Lung (tissue), 12 donors: Measurements from ENCODE around the gene KRT13. TPM values are rescaled to one million over a fixed set of nuclear protein-coding genes. Genes with fewer than 3 reads are reported as not detected.

Experiments
- ATAC-seq: fragments of 200-7000 bp; cut with Tn5 transposase; one replicate; pipeline ENCODE4 v1.9.1; 2020; ENCODE audit warnings: moderate number of reproducible peaks; ENCODE audit not compliant: insufficient read depth, low FRiP score
- DNase-seq, 3 donors: peaks; one replicate each; pipeline ENCODE4 v3.0.0-alpha.2; 2013 to 2017
- H3K27ac ChIP-seq, 2 donors: one replicate each; pipeline ENCODE4 v1.5.1; 2013; ENCODE audit warnings: mild to moderate bottlenecking in 2 of 2, moderate library complexity in 2 of 2, control low read depth in 1 of 2, inconsistent platforms in 1 of 2, low read depth in 1 of 2, low read length in 1 of 2
- H3K27me3 ChIP-seq, 3 donors: one replicate each; pipeline ENCODE4 v1.5.1; 2013; ENCODE audit warnings: low read length in 2 of 3; ENCODE audit not compliant: control insufficient read depth in 3 of 3, insufficient read depth in 3 of 3
- H3K36me3 ChIP-seq, 4 donors: one replicate each; pipeline ENCODE4 v1.5.1; 2013; ENCODE audit warnings: low read length in 4 of 4, mild to moderate bottlenecking in 1 of 4, moderate library complexity in 1 of 4; ENCODE audit not compliant: control insufficient read depth in 4 of 4, insufficient read depth in 4 of 4
- H3K4me1 ChIP-seq, 5 donors: one replicate each; pipeline ENCODE4 v1.5.1; 2013; ENCODE audit warnings: low read length in 5 of 5, mild to moderate bottlenecking in 2 of 5, moderate library complexity in 1 of 5; ENCODE audit not compliant: control insufficient read depth in 5 of 5, insufficient read depth in 5 of 5
- H3K4me3 ChIP-seq: one replicate; pipeline ENCODE4 v1.5.1; 2013; ENCODE audit warnings: mild to moderate bottlenecking, control low read depth, moderate library complexity
- H3K9ac ChIP-seq, 2 donors: one replicate each; pipeline ENCODE4 v1.5.1; 2013; ENCODE audit warnings: low read length in 2 of 2, control low read depth in 1 of 2; ENCODE audit not compliant: insufficient read depth in 1 of 2
- H3K9me3 ChIP-seq, 4 donors: one replicate each; pipeline ENCODE4 v1.5.1; 2013; ENCODE audit warnings: low read length in 3 of 4, mild to moderate bottlenecking in 1 of 4, moderate library complexity in 1 of 4; ENCODE audit not compliant: control insufficient read depth in 4 of 4, insufficient read depth in 3 of 4
- WGBS, 2 donors: extraction: QIAGEN DNeasy Blood & Tissue Kit; methylation state at CpG; one replicate each; pipeline ENCODE4 v1.1.7; 2013; 5-methylcytosine and 5-hydroxymethylcytosine counted together
- polyA plus RNA-seq, 2 donors: library from polyadenylated mRNA; stranded (reverse); fragments of 200-250 nt; gene quantifications; one replicate each; pipeline ENCODE4 v1.2.1, GENCODE V29; 2013
- total RNA-seq, 2 donors: library from RNA; depleted of rRNA in 1 of 2; stranded (reverse); fragments of >200 nt in 1 of 2; gene quantifications; one replicate each; pipeline ENCODE4 v1.2.1, GENCODE V29; 2014 to 2021
- TF ChIP-seq, protein P1 (sequence below): IDR thresholded peaks from 2 replicates; pipeline ENCODE4 v1.5.1; 2012; ENCODE audit warnings: mild to moderate bottlenecking; ENCODE audit errors: control extremely low read depth, extremely low read depth
- donor health status: control.
- donor health status: control.
- donor health status: Bipolar disorder and iron deficiency.
- donor health status: healthy.
- donor health status: DM: yes; HTN: yes; CAD: no.

Gene KRT13
- total and polyA plus RNA-seq, 4 donors: 4.0 to 16.1 (median 9.8) TPM

DNA sequence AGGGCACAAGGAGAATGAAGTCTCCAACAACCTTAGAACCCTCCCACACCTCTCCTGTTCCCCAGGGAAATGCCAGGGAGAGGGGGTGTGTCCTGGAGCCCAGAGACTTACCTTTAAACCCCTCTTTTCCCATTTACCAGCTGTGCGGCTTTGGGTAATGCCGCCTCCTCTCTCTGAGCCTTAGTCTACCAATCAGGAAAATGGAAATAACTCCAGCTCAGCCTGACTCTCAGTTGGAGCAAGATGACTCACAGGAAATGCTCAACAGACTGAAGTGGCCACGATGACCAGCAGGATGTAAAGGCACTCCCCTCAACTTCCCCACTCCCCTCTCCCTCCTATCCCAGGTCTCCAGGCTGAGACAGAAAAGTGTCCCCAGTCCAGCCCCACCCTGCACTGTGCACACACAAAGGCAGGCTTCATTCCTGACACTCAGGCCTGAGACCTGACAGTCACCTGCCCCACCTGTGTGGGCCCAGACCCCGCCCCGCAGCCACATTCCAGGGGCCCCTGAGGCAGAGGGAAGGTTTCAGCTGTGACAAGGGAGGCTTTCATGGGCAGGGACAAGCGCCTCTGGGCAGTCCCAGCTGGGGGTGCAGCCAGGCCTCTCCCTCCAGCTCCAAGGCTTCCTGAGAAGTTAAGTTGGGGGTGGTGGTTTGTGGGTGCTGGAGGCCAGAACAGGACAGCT is 16.3 kb upstream of the KRT13 start:
- H3K4me3 ChIP-seq: no peak overlapping the region
- ATAC-seq (peak; percentile 64), DNase-seq (peak; percentile 45 to 81 (median 71))
- H3K27me3 ChIP-seq: peaks cover 0 to 3% (median 0%) of the 10 kb centered on the region in 3 donors
- 57 to 68% methylated on average over 6 of the region's 6 CpGs for WGBS, 2 donors
- H3K27ac ChIP-seq: peak overlapping the region in 1 of 2 donors; percentile 87
- TF ChIP-seq, protein P1, sequence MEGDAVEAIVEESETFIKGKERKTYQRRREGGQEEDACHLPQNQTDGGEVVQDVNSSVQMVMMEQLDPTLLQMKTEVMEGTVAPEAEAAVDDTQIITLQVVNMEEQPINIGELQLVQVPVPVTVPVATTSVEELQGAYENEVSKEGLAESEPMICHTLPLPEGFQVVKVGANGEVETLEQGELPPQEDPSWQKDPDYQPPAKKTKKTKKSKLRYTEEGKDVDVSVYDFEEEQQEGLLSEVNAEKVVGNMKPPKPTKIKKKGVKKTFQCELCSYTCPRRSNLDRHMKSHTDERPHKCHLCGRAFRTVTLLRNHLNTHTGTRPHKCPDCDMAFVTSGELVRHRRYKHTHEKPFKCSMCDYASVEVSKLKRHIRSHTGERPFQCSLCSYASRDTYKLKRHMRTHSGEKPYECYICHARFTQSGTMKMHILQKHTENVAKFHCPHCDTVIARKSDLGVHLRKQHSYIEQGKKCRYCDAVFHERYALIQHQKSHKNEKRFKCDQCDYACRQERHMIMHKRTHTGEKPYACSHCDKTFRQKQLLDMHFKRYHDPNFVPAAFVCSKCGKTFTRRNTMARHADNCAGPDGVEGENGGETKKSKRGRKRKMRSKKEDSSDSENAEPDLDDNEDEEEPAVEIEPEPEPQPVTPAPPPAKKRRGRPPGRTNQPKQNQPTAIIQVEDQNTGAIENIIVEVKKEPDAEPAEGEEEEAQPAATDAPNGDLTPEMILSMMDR: no peak
- peaks cover 0 to 3% (median 0%) of the 10 kb centered on the region in 4 donors for H3K9me3 ChIP-seq
- H3K36me3 ChIP-seq: no peaks in the 10 kb centered on the region
- H3K4me1 ChIP-seq: peaks cover 0 to 26% (median 0%) of the 10 kb centered on the region in 5 donors
- no peak overlapping the region for H3K9ac ChIP-seq

DNA sequence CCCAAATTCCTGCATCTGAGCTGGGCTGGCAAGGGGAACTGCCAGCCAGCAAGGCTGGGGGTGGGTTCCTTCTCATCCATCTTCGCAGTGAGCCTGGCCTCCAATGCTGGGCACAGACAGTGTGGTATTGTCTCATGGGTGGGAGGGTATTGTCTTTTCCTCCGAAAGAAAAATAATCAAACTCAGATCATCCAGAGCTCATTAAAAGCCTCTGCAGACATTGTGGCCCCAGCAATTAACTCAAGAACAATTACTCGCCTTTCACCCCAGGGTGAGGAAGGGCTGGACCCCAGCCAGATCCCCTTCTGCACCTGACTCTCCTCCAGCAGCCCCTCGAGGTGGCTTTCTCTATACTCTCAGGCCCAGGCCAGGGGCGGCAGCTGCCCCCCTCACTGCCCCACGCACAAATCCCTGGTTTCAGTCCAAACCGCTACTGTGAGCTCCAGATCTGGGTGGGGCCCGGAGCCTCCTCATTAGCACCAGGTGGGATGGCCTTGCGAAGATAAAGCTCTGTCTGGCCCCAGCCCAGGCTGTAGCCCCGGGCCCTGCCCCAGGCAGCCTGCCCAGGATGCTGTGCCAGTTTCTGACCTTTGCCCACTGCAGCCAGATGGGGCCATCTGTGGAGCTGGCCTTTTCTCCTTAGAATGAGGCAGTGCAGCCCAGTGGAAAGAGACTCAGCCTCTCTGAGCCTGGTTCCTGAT is 15.6 kb upstream of the KRT13 start:
- H3K4me3 ChIP-seq: no peak overlapping the region
- 58 to 76% methylated on average over 10 of the region's 10 CpGs for WGBS, 2 donors
- no peak overlapping the region for H3K9ac ChIP-seq

DNA sequence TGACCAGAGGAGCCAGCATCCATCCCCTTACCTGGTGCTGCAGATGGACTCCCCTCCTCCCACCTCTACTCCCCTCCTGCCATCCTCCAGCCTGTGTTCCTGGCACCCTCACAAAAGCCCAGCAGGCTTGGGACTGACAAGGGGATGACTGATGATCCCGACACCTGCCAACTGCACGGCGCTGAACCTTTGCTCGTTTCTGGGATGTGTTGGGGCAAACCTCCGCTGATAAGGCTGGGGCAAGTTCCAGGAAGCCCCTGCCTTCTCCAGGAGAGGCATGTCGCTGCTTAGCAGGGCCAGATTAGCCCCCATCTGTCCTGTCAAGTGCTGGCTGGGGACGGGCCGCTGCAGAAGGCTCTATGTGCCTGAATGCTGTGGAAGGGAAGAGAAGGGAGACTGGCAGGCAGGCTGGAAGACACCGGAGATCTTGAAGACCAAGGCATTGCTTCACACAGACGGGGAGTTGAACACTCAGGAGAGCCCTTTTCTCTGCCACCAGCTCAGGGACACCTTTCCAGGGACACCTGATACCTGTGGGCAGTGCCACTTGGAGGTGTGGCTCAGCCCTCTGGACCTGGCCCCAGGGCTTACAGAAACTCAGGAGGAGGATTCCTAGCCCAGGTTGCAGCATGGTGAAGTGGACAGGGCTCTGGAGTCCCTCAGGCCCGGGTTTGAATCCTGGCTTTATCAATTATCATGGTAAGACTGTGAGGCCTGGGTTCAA is 14.3 kb upstream of the KRT13 start:
- DNase-seq: peak in 1 of 3 donors; percentile 16
- Histone ChIP-seq H3K9me3 (peaks cover 0 to 2% (median 0%) of the 10 kb centered on the region in 4 donors), H3K4me1 (peaks cover 0 to 29% (median 0%) of the 10 kb centered on the region in 5 donors), H3K36me3 (no peaks in the 10 kb centered on the region), H3K27me3 (no peaks in the 10 kb centered on the region), H3K4me3 (no peak overlapping the region), H3K9ac (no peak overlapping the region), H3K27ac (no peak overlapping the region)
- 45 to 66% methylated on average over 10 to 11 of the region's 11 CpGs for WGBS, 2 donors
- TF ChIP-seq, protein P1: no peak
- no peak for ATAC-seq

More for the DNA sequence above, 15.6 kb upstream of the KRT13 start:
- TF ChIP-seq, protein P1: no peak
- ATAC-seq (no peak), DNase-seq (no peak)
- Histone ChIP-seq H3K27me3 (no peaks in the 10 kb centered on the region), H3K36me3 (no peaks in the 10 kb centered on the region), H3K4me1 (peaks cover 0 to 29% (median 0%) of the 10 kb centered on the region in 5 donors), H3K9me3 (peaks cover 0 to 4% (median 0%) of the 10 kb centered on the region in 4 donors), H3K27ac (peak overlapping the region in 1 of 2 donors; percentile 78)
